Lower leg skin (tissue), 4 donors: ENCODE data around the gene AKT2. TPM values are rescaled to one million over a fixed set of nuclear protein-coding genes. Genes with fewer than 3 reads are reported as not detected.

Experiments
- DNase-seq, 2 donors: peaks; one replicate each; pipeline ENCODE4 v3.0.0-alpha.2; 2019; ENCODE audit warnings: low spot score in 2 of 2
- H3K4me3 ChIP-seq: fragments of 200-600 bp; sonication (generic); 2 replicates; pipeline ENCODE4 v1.5.1; 2017; ENCODE audit warnings: mild to moderate bottlenecking, low read depth; ENCODE audit not compliant: poor library complexity, severe bottlenecking
- POLR2A ChIP-seq, 2 donors: fragments of 450-650 bp; IDR thresholded peaks; one replicate each; pipeline ENCODE4 v1.6.1; 2016 to 2017; ENCODE audit warnings: antibody characterized with exemption in 2 of 2, mild to moderate bottlenecking in 1 of 2, moderate library complexity in 1 of 2
- WGBS, 2 donors: methylation state at CpG; one replicate each; pipeline ENCODE4 v1.1.5; 2018; 5-methylcytosine and 5-hydroxymethylcytosine counted together
- intact Hi-C: fragments of 100-400 bp; cut with DNase I; formaldehyde crosslinking; loops from one replicate; pipeline ENCODE4 v1.15.0; 2023; ENCODE audit warnings: low total_unique reads
- total RNA-seq, 4 donors: library from RNA; depleted of rRNA; stranded (reverse); fragments of >200 nt; gene quantifications; one replicate each; pipeline ENCODE4 v1.1.0, GENCODE V29; 2016
- TF ChIP-seq, protein P1 (sequence below), 3 donors: fragments of 450-650 bp; IDR thresholded peaks; one replicate each; pipeline ENCODE4 v1.5.1; 2016; ENCODE audit warnings: antibody characterized with exemption in 3 of 3, mild to moderate bottlenecking in 3 of 3, moderate library complexity in 2 of 3

Gene AKT2
- total RNA-seq, 4 donors from 2014 or later = 71.1 to 129 (median 82.2) TPM

DNA sequence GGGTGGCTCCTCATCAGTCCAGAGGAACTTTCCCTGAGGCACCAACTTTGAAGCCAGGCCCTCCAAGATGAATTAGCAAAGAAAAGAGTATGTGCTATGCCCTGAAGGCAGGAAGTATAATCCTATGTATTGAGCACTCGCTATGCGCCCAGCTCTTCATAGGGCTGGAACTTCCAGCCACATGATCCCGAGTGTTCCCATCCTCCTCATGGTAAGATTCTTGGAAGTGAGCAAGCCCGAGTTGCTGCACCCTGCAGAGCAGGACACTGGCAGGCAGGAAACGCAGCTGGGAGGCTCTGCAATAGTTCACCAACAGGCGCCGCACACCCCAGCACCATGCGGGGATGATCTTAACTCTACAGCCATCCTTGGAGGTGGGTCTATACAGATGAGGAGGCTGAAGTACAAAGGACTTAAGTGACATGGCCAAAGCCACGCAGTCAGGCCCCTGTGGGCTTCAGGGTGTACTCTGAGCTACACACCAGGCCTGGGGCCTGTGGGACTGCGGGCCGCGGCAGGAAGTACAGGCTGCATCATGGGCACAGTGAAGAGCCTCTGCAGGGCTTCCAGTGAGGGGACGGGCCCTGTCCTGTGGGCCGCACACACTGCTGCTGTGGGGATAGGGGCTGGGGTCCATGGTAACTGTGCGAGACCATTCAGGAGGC is 37.9 kb upstream of the AKT2 start:
- TF ChIP-seq POLR2A (IDR thresholded peaks at IDR 0.05) = no peak
- TF ChIP-seq, protein P1, sequence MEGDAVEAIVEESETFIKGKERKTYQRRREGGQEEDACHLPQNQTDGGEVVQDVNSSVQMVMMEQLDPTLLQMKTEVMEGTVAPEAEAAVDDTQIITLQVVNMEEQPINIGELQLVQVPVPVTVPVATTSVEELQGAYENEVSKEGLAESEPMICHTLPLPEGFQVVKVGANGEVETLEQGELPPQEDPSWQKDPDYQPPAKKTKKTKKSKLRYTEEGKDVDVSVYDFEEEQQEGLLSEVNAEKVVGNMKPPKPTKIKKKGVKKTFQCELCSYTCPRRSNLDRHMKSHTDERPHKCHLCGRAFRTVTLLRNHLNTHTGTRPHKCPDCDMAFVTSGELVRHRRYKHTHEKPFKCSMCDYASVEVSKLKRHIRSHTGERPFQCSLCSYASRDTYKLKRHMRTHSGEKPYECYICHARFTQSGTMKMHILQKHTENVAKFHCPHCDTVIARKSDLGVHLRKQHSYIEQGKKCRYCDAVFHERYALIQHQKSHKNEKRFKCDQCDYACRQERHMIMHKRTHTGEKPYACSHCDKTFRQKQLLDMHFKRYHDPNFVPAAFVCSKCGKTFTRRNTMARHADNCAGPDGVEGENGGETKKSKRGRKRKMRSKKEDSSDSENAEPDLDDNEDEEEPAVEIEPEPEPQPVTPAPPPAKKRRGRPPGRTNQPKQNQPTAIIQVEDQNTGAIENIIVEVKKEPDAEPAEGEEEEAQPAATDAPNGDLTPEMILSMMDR (IDR thresholded peaks at IDR 0.05) = no peak
- WGBS, 2 donors = 81 to 82% methylated on average over 14 to 15 of the region's 15 CpGs
- intact Hi-C loops = no loop called here
- H3K4me3 ChIP-seq = no peak overlapping the region
- no peak for DNase-seq

DNA sequence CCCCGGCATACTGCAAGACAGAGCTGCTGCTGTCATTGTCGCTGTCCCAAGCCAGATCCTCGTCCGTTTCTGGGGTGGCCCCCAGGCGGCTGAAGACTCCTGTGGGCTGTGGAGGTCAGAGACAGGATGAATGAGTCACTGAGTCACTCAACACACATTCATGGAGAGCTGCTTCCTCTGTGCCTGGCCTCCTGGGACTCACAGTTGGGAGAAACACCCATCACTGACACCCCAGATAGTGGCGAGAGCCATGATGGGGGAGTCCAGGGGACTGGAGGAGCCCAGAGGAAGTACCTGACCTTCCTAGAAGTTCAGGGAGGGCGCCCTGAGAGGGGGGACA is 37.1 kb upstream of the AKT2 start:
- intact Hi-C loops = no loop called here

DNA sequence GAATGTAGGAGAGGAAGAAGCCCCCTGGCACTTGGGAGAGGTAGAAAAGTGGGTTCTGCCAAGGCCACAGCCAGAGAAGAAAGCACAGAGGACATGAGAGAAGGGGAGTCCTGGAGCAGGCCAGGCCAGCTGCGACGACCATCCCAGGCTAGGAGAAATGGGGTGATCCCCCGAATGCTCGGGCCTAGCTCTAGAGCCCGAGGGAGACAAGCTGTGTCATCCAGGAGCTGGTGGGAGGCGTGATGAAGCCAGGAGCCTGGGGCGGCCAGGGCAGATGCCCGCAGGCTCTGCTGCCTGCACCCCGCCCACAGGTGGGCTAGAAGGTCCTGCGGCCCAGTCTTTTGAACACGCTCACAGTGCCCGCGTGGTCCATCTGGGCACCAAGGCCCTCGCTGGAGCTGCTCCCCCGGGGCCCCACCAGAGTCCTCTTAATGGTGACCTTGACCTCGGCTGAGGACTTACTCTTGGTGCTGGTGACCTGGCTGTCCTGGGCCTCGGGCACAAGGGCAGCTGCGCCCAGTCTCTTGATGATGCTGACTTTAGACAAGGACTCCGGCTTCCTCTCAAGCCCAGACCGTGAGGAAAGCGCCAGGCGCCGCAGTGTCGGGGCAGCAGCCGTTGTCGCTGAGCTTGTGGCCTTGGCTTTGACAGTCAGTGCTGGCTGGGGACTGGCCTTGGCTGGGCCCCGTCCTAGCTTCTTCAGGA is 36.6 kb upstream of the AKT2 start:
- WGBS, 2 donors = 91 to 97% methylated on average over 15 of the region's 27 CpGs
- H3K4me3 ChIP-seq = no peak overlapping the region
- intact Hi-C loops = no loop called here
- TF ChIP-seq POLR2A (IDR thresholded peaks at IDR 0.05) = no peak
- TF ChIP-seq, protein P1 (IDR thresholded peaks at IDR 0.05) = no peak
- no peak for DNase-seq

More for the DNA sequence above, 37.1 kb upstream of the AKT2 start:
- DNase-seq = no peak
- TF ChIP-seq, protein P1 (IDR thresholded peaks at IDR 0.05) = no peak
- no peak for TF ChIP-seq POLR2A (IDR thresholded peaks at IDR 0.05)
- no peak overlapping the region for H3K4me3 ChIP-seq
- 91 to 92% methylated on average over 7 of the region's 7 CpGs for WGBS, 2 donors

DNA sequence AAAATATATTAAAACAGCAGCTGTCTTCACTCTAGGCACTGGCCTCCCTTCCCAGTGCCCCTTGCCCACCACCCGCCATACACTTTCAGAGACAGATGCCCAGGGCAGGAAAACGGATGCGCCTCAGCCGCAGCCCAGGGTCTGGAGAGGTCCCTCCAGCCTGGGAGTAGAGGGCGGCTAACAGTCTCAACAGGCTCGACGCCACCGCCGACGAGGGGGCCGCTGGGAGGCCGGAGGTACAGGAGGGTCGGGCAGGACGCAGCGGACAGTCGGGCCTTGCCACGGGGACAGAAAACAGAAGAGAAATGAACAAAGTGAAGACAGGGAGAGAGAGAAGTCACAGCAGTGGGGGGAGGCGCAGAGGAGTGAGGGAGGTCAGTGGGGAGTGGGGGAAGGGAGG is 35.9 kb upstream of the AKT2 start:
- intact Hi-C loops = no loop called here
- WGBS, 2 donors = 95 to 97% methylated on average over 18 of the region's 18 CpGs
- DNase-seq = no peak
- no peak overlapping the region for H3K4me3 ChIP-seq
- TF ChIP-seq POLR2A (IDR thresholded peaks at IDR 0.05) = no peak
- TF ChIP-seq, protein P1 (IDR thresholded peaks at IDR 0.05) = no peak

DNA sequence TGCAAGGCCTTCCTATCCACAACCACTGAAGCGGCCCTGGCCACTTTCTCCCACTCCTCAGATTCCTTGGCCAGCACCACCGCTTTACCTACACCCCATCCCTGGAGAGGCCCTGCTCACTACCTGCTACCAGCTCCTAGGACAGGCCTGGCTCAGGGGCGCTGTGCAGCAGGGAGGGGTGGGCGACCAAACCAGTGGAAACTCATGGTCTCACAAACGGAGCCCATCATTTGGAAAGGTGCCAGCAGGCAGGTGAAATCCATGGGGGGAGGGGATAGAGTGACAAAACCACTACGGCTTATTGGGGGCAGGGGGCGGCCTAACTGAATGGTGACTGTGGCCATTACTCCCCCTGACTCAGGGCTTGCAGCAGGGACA is 35.4 kb upstream of the AKT2 start:
- 78 to 89% methylated on average over 7 of the region's 7 CpGs for WGBS, 2 donors

More for the DNA sequence above, 35.4 kb upstream of the AKT2 start:
- TF ChIP-seq POLR2A (IDR thresholded peaks at IDR 0.05) = no peak
- TF ChIP-seq, protein P1 (IDR thresholded peaks at IDR 0.05) = no peak
- DNase-seq = no peak
- intact Hi-C loops = no loop called here
- no peak overlapping the region for H3K4me3 ChIP-seq
